NCI-H2196 treated with DMSO at 0.1 percent for 48 hours (cell line): ENCODE data around the gene KAZN.

Source experiments
- DNase-seq: peaks from one replicate; lab custom pipeline; 2025; ENCODE audit not compliant: unreplicated experiment; lab: John Stamatoyannopoulos, UW

KAZN gene

GRCh38 chr1:14786109-14786675, 187.7 kb downstream of the KAZN start:
- DNase-seq: no peak

GRCh38 chr1:14786681-14787080, 188.2 kb downstream of the KAZN start:
- DNase-seq: no peak

GRCh38 chr1:14787604-14788003, 189.1 kb downstream of the KAZN start:
- no peak for DNase-seq

GRCh38 chr1:14788080-14788479, 189.6 kb downstream of the KAZN start:
- no peak for DNase-seq

GRCh38 chr1:14790982-14791381, 192.5 kb downstream of the KAZN start:
- no peak for DNase-seq

- DNase-seq: no peak
Observed at GRCh38 chr1:14791654-14792053, 193.2 kb downstream of the KAZN start.

- DNase-seq: no peak
Observed at GRCh38 chr1:14794136-14794768, 195.8 kb downstream of the KAZN start.

- no peak for DNase-seq
Observed at GRCh38 chr1:14794906-14795305, 196.4 kb downstream of the KAZN start.

- no peak for DNase-seq
Observed at GRCh38 chr1:14795589-14795988, 197.1 kb downstream of the KAZN start.

- no peak for DNase-seq
Observed at GRCh38 chr1:14800014-14800413, 201.5 kb downstream of the KAZN start.

GRCh38 chr1:14800500-14801076, 202.1 kb downstream of the KAZN start:
- no peak for DNase-seq

GRCh38 chr1:14803002-14803789, 204.7 kb downstream of the KAZN start:
- DNase-seq: no peak

GRCh38 chr1:14804626-14805025, 206.1 kb downstream of the KAZN start:
- no peak for DNase-seq

GRCh38 chr1:14806772-14807171, 208.3 kb downstream of the KAZN start:
- no peak for DNase-seq

GRCh38 chr1:14808768-14809167, 210.3 kb downstream of the KAZN start:
- no peak for DNase-seq

- DNase-seq: no peak
Observed at GRCh38 chr1:14809191-14809981, 210.9 kb downstream of the KAZN start.

- no peak for DNase-seq
Observed at GRCh38 chr1:14810595-14811361, 212.3 kb downstream of the KAZN start.

- DNase-seq: no peak
Observed at GRCh38 chr1:14811573-14811972, 213.1 kb downstream of the KAZN start.

GRCh38 chr1:14812189-14812588, 213.7 kb downstream of the KAZN start:
- DNase-seq: no peak

- DNase-seq: peak; percentile 42
Observed at GRCh38 chr1:14815175-14815877, 216.8 kb downstream of the KAZN start.
